HL-60 (cell line): Measurements from ENCODE around the gene PPFIA4.

Experiments
- DNase-seq, 2 experiments: peaks; one replicate each; pipeline ENCODE4 v3.0.0-alpha.2; 2010 to 2020; ENCODE audit warnings: low read depth in 1 of 2, low spot score in 1 of 2
- H3K27ac ChIP-seq: fragments of 250-450 bp; sonication (Bioruptor Pico); replicated peaks from 2 replicates; pipeline ENCODE4 v1.5.1; 2020; ENCODE audit warnings: mild to moderate bottlenecking, moderate library complexity
- H3K27me3 ChIP-seq: fragments of 250-450 bp; sonication (Bioruptor Pico); 2 replicates; pipeline ENCODE4 v1.5.1; 2021; ENCODE audit warnings: mild to moderate bottlenecking, moderate library complexity; ENCODE audit not compliant: insufficient read depth, poor library complexity, severe bottlenecking
- H3K4me3 ChIP-seq: replicated peaks from 2 replicates; pipeline ENCODE4 v1.5.1; 2011; ENCODE audit warnings: mild to moderate bottlenecking, control low read depth, low read length; ENCODE audit not compliant: insufficient read depth
- CTCF ChIP-seq: IDR thresholded peaks from one replicate; pipeline ENCODE4 v1.5.1; 2011; ENCODE audit warnings: low read length, control low read depth, inconsistent platforms; ENCODE audit not compliant: insufficient read depth
- GABPA ChIP-seq: IDR thresholded peaks from 2 replicates; pipeline ENCODE4 v1.6.1; 2012; ENCODE audit warnings: low read depth
- POLR2AphosphoS5 ChIP-seq: IDR thresholded peaks from 2 replicates; pipeline ENCODE4 v1.6.1; 2012; ENCODE audit warnings: low read depth
- REST ChIP-seq: IDR thresholded peaks from 2 replicates; pipeline ENCODE4 v1.6.1; 2012; ENCODE audit warnings: low read depth; ENCODE audit not compliant: insufficient replicate concordance
- SPI1 ChIP-seq: IDR thresholded peaks from 2 replicates; pipeline ENCODE4 v1.6.1; 2012; ENCODE audit warnings: low read depth, mild to moderate bottlenecking, borderline replicate concordance

Gene PPFIA4

GRCh38 chr1:203104789-203105390 is 78.6 kb downstream of the PPFIA4 start:
- Histone ChIP-seq H3K27me3 (no peaks in the 10 kb centered on the region), H3K4me3 (no peak overlapping the region), H3K27ac (no peak overlapping the region)
- no peak for DNase-seq
- no peak for TF ChIP-seq GABPA

GRCh38 chr1:203112475-203112874 is 86.2 kb downstream of the PPFIA4 start:
- Histone ChIP-seq H3K27ac (no peak overlapping the region), H3K27me3 (peaks cover 2% of the 10 kb centered on the region), H3K4me3 (no peak overlapping the region)
- DNase-seq: no peak
- no peak for TF ChIP-seq GABPA
- no peak for TF ChIP-seq SPI1
- no peak for TF ChIP-seq POLR2AphosphoS5
- no peak for TF ChIP-seq REST
- TF ChIP-seq CTCF: no peak

- Histone ChIP-seq H3K4me3 (no peak overlapping the region), H3K27me3 (peaks cover 4% of the 10 kb centered on the region), H3K27ac (no peak overlapping the region)
- no peak for DNase-seq
- TF ChIP-seq POLR2AphosphoS5 (no peak), GABPA (no peak)
Observed at GRCh38 chr1:203113308-203113707, 87.0 kb downstream of the PPFIA4 start.

GRCh38 chr1:203114202-203114601 is 87.9 kb downstream of the PPFIA4 start:
- Histone ChIP-seq H3K27me3 (peaks cover 4% of the 10 kb centered on the region), H3K4me3 (no peak overlapping the region), H3K27ac (no peak overlapping the region)
- TF ChIP-seq REST: no peak
- no peak for TF ChIP-seq CTCF
- no peak for TF ChIP-seq POLR2AphosphoS5
- no peak for TF ChIP-seq GABPA
- no peak for TF ChIP-seq SPI1
- no peak for DNase-seq

GRCh38 chr1:203116091-203116820 is 90.0 kb downstream of the PPFIA4 start:
- H3K27me3 ChIP-seq: peaks cover 8% of the 10 kb centered on the region
- no peak for TF ChIP-seq REST
- no peak for TF ChIP-seq CTCF
- no peak for TF ChIP-seq POLR2AphosphoS5
- TF ChIP-seq SPI1: no peak
- no peak overlapping the region for H3K4me3 ChIP-seq
- H3K27ac ChIP-seq: no peak overlapping the region
- no peak for DNase-seq
